Uterus (tissue), 2 donors: ENCODE results near the gene TFEC.

Experiments used
- POLR2A ChIP-seq, 2 donors: fragments of 450-650 bp; IDR thresholded peaks; one replicate each; pipeline ENCODE4 v1.6.1; 2016; ENCODE audit warnings: antibody characterized with exemption in 2 of 2, mild to moderate bottlenecking in 1 of 2, moderate library complexity in 1 of 2
- TF ChIP-seq, protein P1 (sequence below), 4 experiments: fragments of 200-600 bp in 2 of 4; fragments of 450-650 bp in 2 of 4; sonication (generic) in 2 of 4; IDR thresholded peaks; one replicate each; pipeline ENCODE4 v1.5.1; 2016 to 2019; ENCODE audit warnings: antibody characterized with exemption in 4 of 4, mild to moderate bottlenecking in 2 of 4, moderate library complexity in 1 of 4

DNA sequence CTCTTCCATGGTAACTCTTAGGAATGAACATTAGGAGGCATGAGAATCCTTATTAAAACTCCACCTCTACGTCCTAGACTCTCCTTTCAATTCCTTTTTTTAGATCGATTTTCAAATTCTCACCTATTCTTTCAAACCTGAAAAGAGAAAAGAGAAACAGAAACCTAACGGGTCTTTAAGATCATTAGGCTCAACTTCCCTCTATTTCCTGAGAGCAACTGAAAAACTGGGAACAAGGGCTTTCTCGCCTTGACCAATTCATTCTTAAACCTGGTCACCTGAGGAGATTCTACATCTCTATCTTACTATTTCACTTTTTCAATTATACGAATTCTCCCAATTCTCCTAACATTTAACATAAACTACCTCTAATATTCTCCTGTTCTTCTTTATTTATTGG is 2.8 kb downstream of the TFEC start:
- no peak for TF ChIP-seq POLR2A (IDR thresholded peaks at IDR 0.05)
- TF ChIP-seq, protein P1, sequence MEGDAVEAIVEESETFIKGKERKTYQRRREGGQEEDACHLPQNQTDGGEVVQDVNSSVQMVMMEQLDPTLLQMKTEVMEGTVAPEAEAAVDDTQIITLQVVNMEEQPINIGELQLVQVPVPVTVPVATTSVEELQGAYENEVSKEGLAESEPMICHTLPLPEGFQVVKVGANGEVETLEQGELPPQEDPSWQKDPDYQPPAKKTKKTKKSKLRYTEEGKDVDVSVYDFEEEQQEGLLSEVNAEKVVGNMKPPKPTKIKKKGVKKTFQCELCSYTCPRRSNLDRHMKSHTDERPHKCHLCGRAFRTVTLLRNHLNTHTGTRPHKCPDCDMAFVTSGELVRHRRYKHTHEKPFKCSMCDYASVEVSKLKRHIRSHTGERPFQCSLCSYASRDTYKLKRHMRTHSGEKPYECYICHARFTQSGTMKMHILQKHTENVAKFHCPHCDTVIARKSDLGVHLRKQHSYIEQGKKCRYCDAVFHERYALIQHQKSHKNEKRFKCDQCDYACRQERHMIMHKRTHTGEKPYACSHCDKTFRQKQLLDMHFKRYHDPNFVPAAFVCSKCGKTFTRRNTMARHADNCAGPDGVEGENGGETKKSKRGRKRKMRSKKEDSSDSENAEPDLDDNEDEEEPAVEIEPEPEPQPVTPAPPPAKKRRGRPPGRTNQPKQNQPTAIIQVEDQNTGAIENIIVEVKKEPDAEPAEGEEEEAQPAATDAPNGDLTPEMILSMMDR (IDR thresholded peaks at IDR 0.05): no peak
